Measurements from ENCODE around the gene TNFRSF8.

TNFRSF8 gene

DNA sequence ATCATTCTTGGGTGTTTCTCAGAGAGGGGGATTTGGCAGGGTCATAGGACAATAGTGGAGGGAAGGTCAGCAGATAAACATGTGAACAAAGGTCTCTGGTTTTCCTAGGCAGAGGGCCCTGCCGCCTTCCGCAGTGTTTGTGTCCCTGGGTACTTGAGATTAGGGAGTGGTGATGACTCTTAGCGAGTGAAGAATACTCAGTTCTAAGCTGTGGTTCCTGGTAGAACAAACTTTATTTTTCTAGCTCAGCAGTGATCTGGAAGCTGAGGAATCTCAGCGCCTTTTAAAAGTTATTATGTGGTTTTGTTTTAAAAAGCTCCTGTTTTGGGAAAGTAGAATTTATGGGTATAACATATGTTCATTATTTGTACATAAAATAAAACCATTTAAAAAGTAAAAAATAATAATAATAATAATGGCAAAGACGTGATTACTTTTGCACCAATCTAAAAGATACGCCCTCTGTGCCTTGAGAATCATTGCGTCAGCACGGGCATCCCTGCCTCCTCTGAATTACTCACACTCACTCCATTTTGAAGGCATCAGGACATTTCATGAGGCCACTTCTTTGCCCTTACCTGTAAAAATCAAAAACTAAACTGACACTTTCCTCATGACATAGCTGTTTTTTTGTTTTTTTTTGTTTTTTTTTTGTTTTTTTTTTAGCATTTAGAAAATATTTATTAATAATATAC is 74.0 kb downstream of the TNFRSF8 start:
- DNase-seq = no peak
- no peak for TF ChIP-seq GATA1 (IDR thresholded peaks at IDR 0.05; ENCODE audit: low read depth, low read length)
- TF ChIP-seq POLR2A (IDR thresholded peaks at IDR 0.05; ENCODE audit: low read length) = no peak

DNA sequence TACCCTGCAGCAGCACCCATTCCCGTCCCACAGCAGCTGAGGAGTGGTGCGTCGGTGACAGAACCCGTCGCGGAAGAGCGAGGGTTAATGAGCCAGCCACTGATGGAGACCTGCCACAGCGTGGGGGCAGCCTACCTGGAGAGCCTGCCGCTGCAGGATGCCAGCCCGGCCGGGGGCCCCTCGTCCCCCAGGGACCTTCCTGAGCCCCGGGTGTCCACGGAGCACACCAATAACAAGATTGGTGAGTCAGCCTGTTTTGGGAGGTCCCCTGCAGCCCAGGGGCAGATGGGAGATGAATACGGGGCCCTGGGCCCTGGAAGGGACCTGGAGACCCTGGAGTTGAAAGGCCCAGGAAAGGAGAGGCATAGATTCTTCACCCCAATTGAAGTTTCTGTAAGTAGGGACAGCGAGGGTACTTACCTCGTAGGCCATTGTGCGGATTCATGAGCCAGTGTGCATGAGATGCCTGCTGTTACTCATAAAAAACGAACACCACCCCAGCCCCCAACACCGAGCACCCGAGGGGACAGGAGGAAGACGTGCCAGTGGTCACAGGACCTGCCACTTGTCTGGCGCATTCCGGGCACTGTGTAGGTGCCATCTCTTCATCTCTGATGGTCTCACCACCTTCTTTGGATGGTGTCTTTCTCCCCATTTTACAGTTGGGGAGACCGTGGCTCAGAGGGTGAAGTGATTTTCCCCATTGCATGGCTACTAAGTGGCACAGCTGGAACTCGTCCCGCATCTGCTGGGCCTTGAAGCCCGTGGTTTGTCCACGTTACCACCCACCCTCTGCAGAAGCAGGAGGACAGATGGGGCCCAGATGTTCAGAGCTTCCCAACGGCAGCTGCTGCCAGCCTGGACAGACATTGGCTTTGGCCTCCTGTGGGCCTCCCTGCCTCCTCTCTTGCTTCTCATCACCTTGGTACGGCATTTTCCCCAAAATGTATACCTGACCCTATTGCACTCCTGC is 75.4 kb downstream of the TNFRSF8 start:
- no peak for TF ChIP-seq GATA1 (IDR thresholded peaks at IDR 0.05; ENCODE audit: low read depth, low read length)
- TF ChIP-seq POLR2A (IDR thresholded peaks at IDR 0.05; ENCODE audit: low read length) = no peak
- DNase-seq = no peak

DNA sequence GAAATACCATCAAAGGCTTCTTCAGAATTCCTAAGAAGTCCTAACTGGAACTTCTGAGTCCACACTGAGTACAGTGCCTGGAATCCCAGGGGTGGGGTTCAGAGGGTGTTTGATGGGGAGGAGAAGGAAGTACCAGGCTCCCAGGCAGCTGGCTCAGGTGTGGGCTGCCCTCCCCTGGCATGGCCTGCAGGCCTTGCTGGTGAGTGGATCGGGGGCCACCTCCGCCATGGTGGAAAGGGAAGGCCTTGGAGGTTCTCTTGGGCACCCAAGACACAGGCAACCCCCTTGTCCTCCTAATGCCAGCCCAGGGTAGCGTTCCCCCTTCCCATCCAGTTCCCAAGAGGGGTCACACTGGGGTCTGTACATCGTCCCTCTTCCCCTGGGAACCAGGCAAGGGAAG is 76.9 kb downstream of the TNFRSF8 start:
- TF ChIP-seq POLR2A (IDR thresholded peaks at IDR 0.05; ENCODE audit: low read length) = no peak
- TF ChIP-seq GATA1 (IDR thresholded peaks at IDR 0.05; ENCODE audit: low read depth, low read length) = no peak
- DNase-seq = no peak

DNA sequence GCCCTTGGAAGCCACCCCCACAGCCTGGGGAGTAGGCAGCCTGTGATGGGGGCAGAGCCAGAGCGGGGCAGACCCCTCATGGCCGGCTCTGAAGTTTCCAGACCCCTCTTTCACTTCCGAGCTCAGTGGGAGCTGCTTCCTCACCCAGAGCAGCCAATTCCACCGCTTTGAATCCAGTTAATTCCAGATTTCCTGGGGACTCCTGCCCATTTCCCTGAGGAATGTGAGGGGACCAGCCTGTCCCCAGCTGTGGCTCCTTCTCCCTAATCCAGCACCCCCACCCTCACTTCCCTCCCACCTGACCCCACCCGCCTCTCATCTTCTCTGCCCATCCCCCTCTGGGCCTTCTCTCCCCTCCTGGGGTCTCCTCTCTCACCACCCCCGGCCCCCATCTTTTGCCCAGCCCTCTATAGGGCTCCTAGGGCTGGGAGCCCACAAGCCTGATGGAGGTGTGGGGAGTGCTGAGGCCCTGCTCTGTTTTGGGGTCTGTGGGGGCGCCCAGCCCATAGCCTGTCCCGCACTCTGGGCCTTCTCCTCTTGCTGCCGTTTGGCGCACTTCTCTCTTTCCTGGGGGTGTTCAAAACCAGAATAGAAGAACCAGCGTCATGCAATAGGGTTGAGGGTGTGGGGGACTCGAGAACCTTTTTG is 77.5 kb downstream of the TNFRSF8 start:
- TF ChIP-seq POLR2A (IDR thresholded peaks at IDR 0.05; ENCODE audit: low read length) (no peak), GATA1 (IDR thresholded peaks at IDR 0.05; ENCODE audit: low read depth, low read length) (no peak)
- DNase-seq = no peak

DNA sequence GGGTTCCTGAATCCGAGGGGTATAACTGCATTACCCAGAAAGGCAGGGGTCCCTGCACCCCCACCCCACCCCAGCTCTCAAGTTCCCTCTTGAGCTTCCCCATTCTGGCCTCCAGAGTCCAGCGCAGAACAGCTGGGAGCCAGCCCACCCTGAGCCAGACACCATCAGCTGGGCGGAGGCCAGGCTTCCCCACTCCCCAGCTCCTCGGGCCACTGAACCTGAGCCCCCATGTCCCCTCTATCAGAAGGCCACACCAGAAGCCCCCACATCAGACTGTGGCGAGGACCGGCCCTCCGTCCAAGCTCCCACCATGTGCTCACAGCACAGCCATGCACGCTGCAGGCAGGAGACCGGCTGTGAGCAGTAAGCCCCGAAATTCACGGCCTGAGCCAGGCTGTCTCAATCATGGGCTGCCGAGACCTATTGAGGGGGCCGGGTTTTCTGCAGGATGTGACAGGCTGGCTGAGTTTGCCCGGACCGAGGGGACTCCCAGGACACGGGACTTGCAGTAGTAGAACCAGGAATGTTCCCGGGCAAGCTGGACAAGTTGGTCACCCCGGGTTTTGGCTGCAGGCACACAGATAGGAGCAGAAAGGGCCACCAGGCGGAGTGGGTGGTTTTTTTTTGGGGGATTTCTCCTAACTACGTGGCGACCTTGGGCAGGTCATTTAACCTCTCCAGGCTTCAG is 78.2 kb downstream of the TNFRSF8 start:
- no peak for DNase-seq
- no peak for TF ChIP-seq POLR2A (IDR thresholded peaks at IDR 0.05; ENCODE audit: low read length)
- TF ChIP-seq GATA1 (IDR thresholded peaks at IDR 0.05; ENCODE audit: low read depth, low read length) = no peak

DNA sequence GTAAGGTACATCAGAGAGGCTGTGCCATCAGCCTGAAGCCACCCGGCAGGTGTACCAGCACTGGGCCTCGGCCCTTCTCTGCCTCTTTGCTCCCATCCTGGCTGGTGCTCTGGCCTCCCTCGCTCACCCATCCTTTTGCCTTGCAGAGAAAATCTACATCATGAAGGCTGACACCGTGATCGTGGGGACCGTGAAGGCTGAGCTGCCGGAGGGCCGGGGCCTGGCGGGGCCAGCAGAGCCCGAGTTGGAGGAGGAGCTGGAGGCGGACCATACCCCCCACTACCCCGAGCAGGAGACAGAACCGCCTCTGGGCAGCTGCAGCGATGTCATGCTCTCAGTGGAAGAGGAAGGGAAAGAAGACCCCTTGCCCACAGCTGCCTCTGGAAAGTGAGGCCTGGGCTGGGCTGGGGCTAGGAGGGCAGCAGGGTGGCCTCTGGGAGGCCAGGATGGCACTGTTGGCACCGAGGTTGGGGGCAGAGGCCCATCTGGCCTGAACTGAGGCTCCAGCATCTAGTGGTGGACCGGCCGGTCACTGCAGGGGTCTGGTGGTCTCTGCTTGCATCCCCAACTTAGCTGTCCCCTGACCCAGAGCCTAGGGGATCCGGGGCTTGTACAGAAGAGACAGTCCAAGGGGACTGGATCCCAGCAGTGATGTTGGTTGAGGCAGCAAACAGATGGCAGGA is 79.2 kb downstream of the TNFRSF8 start:
- TF ChIP-seq POLR2A (IDR thresholded peaks at IDR 0.05; ENCODE audit: low read length) (no peak), GATA1 (IDR thresholded peaks at IDR 0.05; ENCODE audit: low read depth, low read length) (no peak)
- DNase-seq = no peak

DNA sequence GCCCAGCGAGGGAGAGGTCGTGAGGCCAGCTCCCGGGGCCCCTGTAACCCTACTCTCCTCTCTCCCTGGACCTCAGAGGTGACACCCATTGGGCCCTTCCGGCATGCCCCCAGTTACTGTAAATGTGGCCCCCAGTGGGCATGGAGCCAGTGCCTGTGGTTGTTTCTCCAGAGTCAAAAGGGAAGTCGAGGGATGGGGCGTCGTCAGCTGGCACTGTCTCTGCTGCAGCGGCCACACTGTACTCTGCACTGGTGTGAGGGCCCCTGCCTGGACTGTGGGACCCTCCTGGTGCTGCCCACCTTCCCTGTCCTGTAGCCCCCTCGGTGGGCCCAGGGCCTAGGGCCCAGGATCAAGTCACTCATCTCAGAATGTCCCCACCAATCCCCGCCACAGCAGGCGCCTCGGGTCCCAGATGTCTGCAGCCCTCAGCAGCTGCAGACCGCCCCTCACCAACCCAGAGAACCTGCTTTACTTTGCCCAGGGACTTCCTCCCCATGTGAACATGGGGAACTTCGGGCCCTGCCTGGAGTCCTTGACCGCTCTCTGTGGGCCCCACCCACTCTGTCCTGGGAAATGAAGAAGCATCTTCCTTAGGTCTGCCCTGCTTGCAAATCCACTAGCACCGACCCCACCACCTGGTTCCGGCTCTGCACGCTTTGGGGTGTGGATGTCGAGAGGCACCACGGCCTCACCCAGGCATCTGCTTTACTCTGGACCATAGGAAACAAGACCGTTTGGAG is 80.0 kb downstream of the TNFRSF8 start:
- DNase-seq = no peak
- no peak for TF ChIP-seq POLR2A (IDR thresholded peaks at IDR 0.05; ENCODE audit: low read length)
- no peak for TF ChIP-seq GATA1 (IDR thresholded peaks at IDR 0.05; ENCODE audit: low read depth, low read length)

DNA sequence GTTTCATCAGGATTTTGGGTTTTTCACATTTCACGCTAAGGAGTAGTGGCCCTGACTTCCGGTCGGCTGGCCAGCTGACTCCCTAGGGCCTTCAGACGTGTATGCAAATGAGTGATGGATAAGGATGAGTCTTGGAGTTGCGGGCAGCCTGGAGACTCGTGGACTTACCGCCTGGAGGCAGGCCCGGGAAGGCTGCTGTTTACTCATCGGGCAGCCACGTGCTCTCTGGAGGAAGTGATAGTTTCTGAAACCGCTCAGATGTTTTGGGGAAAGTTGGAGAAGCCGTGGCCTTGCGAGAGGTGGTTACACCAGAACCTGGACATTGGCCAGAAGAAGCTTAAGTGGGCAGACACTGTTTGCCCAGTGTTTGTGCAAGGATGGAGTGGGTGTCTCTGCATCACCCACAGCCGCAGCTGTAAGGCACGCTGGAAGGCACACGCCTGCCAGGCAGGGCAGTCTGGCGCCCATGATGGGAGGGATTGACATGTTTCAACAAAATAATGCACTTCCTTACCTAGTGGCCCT is 80.6 kb downstream of the TNFRSF8 start:
- no peak for TF ChIP-seq POLR2A (IDR thresholded peaks at IDR 0.05; ENCODE audit: low read length)
- no peak for DNase-seq

DNA sequence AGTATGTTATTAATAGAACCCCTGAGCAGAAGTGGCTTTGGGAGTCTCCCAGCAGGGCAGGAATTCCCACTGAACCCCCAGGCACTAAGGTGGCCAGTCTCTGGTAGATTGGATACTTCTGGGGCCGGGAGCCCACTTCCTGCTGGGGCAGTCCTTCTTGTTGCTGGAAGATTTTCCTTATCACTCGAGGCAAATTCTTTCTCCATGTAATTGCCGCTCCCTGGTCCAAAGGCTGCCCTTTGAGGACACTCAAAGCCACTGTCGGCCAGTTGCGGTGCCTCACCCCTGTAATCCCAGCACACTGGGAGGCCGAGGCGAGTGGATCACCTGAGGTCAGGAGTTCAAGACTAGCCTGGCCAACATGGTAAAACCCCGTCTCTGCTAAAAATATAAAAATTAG is 81.1 kb downstream of the TNFRSF8 start:
- TF ChIP-seq GATA1 (IDR thresholded peaks at IDR 0.05; ENCODE audit: low read depth, low read length) = no peak
- no peak for TF ChIP-seq POLR2A (IDR thresholded peaks at IDR 0.05; ENCODE audit: low read length)
- DNase-seq = no peak

DNA sequence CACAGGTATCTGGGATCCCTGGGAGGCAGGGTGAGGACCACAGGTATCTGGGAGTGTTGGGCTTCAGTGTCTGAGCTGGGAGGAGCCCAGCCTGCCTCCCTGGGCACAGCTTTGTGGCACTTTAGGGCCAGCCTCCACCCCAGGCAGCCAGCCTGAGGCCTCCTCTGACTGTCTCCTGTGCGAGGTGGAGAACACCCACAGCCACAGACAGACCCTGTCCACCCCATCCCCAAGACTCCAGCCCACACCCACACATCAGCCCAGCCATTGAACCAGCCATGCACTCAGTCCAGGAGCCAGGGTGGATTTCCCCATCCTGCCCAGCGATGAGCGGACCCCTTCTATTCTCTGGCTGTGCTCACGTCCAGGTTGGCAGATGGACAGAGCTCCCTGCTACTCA is 81.9 kb downstream of the TNFRSF8 start:
- no peak for TF ChIP-seq GATA1 (IDR thresholded peaks at IDR 0.05; ENCODE audit: low read depth, low read length)
- no peak for DNase-seq

DNA sequence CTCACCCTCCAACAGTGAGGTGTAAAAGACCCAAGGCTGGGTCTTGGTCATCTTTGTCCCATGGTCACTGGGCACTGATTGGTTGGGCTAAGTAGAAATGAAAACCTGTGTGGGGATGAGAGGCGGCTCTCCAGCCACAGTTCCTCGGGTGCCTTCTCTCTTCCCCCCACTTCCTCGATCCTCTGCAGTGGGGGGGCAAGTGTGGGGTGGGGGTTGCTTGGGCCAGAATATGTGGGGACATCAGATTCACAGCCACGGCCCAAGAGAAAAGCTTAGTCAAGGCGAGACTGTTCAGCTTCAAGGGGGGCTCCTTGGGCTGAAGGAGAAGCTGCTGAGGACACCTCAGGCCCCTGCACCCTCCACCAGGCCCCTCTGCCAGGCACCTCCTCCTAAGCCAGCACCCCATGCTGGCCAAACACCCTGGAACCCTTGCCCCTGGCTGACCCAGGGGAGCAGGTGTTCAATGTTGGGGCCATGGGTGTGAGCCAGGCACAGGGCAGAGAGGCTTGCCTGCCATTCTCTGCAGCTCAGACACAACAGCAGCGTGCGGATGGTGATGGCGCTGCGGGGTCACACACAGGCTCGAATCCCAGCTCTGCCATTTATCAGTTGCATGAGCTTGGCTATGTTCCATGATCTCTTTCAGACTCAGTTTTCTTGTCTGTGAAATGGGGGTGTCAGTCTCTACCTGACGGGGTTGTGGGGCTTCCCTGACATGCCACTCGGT is 82.7 kb downstream of the TNFRSF8 start:
- DNase-seq = no peak
- TF ChIP-seq GATA1 (IDR thresholded peaks at IDR 0.05; ENCODE audit: low read depth, low read length) = no peak

Data from erythroblast (primary cell).